ENCODE data around the gene MCM10. TPM values are rescaled to one million over a fixed set of nuclear protein-coding genes. Genes with fewer than 3 reads are reported as not detected.

Gene MCM10
- total and polyA plus RNA-seq, 2 of the 8 experiments (the other 6 are each of a cell fraction or from before 2014, with no cell fraction given) = 9.8 to 60.3 TPM

GRCh38 chr10:13158401-13158800 is 3.0 kb upstream of the MCM10 start (continued):
- TF ChIP-seq TAF1 (IDR thresholded peaks at IDR 0.05; ENCODE audit: low read depth, low read length) (no peak), TAF7 (optimal IDR thresholded peaks at IDR 0.05; ENCODE audit: borderline replicate concordance, low read depth, low read length) (no peak), E2F6 (IDR thresholded peaks at IDR 0.05) (no peak)
- TF ChIP-seq, protein P1, sequence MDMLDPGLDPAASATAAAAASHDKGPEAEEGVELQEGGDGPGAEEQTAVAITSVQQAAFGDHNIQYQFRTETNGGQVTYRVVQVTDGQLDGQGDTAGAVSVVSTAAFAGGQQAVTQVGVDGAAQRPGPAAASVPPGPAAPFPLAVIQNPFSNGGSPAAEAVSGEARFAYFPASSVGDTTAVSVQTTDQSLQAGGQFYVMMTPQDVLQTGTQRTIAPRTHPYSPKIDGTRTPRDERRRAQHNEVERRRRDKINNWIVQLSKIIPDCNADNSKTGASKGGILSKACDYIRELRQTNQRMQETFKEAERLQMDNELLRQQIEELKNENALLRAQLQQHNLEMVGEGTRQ (IDR thresholded peaks at IDR 0.05; ENCODE audit: low read length) = no peak
- TF ChIP-seq, protein P2, sequence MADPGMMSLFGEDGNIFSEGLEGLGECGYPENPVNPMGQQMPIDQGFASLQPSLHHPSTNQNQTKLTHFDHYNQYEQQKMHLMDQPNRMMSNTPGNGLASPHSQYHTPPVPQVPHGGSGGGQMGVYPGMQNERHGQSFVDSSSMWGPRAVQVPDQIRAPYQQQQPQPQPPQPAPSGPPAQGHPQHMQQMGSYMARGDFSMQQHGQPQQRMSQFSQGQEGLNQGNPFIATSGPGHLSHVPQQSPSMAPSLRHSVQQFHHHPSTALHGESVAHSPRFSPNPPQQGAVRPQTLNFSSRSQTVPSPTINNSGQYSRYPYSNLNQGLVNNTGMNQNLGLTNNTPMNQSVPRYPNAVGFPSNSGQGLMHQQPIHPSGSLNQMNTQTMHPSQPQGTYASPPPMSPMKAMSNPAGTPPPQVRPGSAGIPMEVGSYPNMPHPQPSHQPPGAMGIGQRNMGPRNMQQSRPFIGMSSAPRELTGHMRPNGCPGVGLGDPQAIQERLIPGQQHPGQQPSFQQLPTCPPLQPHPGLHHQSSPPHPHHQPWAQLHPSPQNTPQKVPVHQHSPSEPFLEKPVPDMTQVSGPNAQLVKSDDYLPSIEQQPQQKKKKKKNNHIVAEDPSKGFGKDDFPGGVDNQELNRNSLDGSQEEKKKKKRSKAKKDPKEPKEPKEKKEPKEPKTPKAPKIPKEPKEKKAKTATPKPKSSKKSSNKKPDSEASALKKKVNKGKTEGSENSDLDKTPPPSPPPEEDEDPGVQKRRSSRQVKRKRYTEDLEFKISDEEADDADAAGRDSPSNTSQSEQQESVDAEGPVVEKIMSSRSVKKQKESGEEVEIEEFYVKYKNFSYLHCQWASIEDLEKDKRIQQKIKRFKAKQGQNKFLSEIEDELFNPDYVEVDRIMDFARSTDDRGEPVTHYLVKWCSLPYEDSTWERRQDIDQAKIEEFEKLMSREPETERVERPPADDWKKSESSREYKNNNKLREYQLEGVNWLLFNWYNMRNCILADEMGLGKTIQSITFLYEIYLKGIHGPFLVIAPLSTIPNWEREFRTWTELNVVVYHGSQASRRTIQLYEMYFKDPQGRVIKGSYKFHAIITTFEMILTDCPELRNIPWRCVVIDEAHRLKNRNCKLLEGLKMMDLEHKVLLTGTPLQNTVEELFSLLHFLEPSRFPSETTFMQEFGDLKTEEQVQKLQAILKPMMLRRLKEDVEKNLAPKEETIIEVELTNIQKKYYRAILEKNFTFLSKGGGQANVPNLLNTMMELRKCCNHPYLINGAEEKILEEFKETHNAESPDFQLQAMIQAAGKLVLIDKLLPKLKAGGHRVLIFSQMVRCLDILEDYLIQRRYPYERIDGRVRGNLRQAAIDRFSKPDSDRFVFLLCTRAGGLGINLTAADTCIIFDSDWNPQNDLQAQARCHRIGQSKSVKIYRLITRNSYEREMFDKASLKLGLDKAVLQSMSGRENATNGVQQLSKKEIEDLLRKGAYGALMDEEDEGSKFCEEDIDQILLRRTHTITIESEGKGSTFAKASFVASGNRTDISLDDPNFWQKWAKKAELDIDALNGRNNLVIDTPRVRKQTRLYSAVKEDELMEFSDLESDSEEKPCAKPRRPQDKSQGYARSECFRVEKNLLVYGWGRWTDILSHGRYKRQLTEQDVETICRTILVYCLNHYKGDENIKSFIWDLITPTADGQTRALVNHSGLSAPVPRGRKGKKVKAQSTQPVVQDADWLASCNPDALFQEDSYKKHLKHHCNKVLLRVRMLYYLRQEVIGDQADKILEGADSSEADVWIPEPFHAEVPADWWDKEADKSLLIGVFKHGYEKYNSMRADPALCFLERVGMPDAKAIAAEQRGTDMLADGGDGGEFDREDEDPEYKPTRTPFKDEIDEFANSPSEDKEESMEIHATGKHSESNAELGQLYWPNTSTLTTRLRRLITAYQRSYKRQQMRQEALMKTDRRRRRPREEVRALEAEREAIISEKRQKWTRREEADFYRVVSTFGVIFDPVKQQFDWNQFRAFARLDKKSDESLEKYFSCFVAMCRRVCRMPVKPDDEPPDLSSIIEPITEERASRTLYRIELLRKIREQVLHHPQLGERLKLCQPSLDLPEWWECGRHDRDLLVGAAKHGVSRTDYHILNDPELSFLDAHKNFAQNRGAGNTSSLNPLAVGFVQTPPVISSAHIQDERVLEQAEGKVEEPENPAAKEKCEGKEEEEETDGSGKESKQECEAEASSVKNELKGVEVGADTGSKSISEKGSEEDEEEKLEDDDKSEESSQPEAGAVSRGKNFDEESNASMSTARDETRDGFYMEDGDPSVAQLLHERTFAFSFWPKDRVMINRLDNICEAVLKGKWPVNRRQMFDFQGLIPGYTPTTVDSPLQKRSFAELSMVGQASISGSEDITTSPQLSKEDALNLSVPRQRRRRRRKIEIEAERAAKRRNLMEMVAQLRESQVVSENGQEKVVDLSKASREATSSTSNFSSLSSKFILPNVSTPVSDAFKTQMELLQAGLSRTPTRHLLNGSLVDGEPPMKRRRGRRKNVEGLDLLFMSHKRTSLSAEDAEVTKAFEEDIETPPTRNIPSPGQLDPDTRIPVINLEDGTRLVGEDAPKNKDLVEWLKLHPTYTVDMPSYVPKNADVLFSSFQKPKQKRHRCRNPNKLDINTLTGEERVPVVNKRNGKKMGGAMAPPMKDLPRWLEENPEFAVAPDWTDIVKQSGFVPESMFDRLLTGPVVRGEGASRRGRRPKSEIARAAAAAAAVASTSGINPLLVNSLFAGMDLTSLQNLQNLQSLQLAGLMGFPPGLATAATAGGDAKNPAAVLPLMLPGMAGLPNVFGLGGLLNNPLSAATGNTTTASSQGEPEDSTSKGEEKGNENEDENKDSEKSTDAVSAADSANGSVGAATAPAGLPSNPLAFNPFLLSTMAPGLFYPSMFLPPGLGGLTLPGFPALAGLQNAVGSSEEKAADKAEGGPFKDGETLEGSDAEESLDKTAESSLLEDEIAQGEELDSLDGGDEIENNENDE (IDR thresholded peaks at IDR 0.05; ENCODE audit: insufficient replicate concordance, low read length) = no peak
- TF ChIP-seq, protein P3, sequence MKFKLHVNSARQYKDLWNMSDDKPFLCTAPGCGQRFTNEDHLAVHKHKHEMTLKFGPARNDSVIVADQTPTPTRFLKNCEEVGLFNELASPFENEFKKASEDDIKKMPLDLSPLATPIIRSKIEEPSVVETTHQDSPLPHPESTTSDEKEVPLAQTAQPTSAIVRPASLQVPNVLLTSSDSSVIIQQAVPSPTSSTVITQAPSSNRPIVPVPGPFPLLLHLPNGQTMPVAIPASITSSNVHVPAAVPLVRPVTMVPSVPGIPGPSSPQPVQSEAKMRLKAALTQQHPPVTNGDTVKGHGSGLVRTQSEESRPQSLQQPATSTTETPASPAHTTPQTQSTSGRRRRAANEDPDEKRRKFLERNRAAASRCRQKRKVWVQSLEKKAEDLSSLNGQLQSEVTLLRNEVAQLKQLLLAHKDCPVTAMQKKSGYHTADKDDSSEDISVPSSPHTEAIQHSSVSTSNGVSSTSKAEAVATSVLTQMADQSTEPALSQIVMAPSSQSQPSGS (IDR thresholded peaks at IDR 0.05; ENCODE audit: low read length) = no peak

Data from H1 (cell line).